DMS153 treated with DMSO at 0.1 percent for 48 hours (cell line): ENCODE results near the gene RPL38.

ENCODE experiments used
- DNase-seq: peaks from one replicate; lab custom pipeline; 2025; ENCODE audit not compliant: unreplicated experiment; lab: John Stamatoyannopoulos, UW

The RPL38 gene

DNA sequence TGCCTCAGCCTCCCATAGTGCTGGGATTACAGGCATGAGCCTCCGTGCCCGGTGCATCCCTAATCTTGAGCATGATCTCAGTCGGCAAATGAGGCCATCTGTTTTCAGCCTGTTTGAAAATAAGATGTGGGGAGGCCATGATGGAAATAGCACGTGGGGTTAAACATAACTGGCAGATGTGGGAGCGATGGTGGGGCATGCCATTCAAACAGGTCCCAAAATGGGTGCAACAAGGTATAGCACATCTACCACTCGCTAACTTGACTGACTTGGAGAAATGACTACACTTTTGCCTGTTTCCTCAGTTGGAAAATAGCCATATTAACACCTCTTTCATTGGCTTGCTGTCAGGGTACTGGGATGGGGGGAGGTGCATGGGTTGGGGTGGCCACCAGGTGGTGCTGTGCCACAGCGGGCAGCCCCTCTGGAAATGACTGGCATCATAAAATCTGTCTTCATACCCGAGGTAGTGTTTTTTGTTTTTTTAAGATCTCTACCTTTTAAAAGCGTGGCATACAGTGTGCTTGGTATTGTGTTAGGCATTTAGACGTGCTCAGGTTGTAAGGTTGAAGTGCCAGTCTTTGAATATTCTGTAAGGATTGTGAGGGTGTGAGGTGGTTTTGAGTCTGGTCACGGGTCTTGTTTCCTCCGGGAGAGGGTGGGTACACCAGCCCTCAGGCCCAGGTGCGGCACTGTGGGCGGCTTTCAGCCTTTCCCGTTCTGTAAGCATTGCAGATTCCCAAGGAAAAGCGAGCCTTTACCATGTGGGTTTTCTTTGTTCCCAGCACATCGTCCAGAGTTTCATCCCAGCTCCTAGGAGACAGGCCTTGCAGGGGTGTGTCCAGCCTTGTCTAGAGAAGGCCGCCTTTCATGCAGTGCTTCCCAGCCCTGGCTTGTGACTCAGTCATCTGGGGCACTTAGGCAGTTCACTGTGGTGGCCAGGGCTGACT is 7.0 kb downstream of the RPL38 start:
- peak; percentile 19 for DNase-seq

DNA sequence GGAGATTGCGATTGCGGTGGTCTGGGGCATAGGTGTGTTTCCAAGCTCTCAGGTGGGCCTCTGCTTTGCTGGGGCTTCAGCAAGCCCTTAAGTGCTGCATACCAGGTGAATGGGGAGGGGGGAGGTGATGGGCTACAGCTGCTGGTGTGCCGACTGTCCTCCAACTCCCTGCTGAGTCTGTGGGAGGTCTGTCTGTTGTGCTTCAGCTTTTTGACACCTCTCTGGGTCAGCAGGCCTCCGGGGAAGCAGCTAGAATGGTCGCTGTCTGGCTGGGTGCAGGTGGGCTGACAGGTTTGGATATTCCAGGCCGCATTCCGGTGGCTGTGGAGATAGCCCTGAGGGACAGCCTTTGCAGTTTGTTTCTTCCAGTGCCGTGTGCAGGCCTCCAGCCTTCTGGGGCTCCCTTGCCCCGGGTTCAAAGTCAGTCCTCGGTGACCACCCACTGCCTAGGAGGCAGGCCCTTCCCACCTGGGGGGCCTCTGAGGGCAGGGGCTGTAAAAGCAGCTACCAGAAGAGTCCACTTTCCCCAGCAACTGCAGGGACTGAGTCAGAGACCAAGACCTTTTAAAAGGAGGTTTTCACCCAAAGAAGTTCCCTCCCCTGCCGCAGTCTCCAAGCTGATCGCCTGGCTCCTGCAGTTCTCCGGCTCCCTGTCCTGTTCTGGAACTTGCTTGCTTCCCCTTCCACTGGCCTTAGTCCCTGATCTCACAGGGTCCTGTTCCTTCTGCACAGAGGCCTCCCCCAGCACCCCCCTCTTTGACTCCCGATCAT is 7.8 kb downstream of the RPL38 start:
- DNase-seq, result no peak

DNA sequence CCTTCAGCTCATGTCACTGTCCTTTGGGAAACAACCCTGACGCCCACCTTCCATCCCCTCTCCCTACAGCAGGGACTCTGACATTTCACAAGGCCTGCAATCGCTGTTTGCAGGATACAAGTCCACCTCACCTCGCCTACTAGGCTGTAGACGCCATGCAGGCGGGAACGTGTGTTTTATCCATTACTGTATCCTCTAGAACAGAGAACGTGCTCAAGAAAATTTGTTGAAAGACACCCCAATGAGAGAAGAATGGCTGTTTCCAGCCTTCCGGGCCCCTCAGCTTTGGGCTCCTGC is 8.4 kb downstream of the RPL38 start:
- DNase-seq, result no peak

DNA sequence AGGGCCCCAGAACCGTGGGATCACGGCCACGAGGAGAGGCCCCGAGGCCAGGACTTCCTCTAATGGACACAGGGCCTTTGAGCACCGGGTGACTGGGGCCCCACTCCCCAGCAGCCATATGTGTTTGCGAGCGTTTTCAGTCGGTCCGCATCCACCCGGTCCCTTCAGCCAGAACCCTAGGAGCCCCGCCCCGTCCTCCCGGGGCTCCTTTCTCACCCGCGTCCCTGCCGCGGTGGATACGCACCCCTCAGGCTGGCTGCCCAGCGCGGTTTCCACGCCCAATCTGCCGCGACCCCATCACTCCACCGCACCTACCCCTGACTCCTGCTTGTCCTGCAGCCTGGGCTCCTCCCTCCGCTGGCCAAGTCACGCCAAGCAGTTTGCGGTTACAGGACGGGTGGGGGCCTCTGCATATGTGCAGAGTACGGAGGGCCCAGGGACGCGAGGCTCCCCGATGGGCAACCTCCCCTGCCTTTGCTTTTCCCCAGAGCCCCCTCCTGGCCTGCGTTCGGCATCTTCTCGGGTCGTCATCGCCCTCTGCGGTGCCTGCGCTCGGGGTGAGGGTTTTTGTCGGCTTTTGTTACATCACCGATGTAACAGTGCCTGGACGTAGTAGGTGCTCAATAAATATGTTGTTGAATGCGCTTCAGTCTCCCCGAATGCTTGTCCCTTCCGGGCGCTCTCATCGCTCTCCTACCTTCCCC is 8.9 kb downstream of the RPL38 start:
- no peak for DNase-seq

DNA sequence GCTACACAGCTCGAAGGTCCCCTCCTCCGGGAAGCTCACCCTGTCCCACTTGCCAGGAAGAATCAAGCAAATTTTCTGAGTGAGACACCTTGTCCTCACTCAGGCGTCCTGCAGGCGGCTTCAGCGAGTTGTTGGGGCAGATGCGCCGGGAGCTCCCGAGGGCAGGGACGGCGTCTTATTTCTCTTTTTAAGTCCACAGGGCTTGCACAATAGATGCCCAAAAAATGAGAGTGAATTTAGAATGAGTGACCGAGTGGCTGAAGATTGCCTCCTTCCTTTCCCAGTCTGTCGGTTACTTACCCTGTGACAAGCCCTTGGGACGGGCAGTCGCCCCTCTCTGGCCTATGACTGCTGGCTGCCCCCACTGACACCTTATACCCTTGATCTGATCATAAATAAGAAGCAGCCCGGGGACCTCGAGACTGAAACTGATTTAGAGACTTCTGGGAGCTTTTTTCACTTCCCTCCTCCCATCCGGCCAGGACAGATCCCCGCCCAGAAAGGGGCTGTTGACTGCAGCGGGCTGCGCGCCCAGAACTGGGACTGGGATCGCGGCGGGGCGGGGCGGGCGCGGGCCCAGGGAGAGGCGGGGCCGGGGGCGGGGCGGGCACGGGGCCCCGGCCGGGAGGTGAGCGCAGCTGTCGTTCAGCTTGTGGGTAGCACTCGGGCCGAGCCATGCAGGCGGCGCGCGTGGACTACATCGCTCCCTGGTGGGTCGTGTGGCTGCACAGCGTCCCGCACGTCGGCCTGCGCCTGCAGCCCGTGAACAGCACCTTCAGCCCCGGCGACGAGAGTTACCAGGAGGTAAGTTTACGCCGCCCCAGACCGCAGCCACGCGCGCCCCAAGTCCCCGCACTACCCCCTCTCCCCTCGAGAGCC is 9.7 kb downstream of the RPL38 start, which contains the start of gene TTYH2:
Gene TTYH2 (plus strand): TSS at position 659 of the 879 bp plus-strand sequence. CDS start 17 bp downstream, at position 676.
- peak; percentile 54 for DNase-seq

DNA sequence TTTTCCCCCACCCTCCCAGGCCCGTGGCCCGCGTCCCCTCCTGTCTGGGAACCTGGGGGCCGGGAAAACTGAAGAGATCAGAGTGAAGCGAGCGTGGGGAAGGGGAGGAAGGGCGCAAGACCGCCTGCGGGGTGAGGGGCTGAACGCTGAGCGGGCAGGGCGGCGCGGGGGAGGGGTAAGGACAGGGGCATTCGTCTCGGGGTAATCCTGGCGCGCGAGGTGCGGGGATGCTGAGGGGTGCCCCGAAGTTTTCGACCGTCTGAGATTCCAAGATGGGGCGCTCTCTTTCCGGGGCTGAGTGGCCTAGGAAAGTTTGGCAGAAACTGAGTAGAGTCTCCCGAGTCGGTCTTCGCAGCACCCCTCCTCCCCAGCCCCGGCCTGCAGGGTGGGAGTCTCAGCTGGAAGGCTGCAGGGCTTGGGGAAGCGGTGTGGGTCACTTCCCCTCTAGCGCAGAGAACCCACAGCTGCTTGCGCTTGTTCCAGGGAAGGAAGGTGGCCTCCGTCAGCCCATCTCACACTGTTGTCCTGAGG is 10.4 kb downstream of the RPL38 start:
- no peak for DNase-seq

DNA sequence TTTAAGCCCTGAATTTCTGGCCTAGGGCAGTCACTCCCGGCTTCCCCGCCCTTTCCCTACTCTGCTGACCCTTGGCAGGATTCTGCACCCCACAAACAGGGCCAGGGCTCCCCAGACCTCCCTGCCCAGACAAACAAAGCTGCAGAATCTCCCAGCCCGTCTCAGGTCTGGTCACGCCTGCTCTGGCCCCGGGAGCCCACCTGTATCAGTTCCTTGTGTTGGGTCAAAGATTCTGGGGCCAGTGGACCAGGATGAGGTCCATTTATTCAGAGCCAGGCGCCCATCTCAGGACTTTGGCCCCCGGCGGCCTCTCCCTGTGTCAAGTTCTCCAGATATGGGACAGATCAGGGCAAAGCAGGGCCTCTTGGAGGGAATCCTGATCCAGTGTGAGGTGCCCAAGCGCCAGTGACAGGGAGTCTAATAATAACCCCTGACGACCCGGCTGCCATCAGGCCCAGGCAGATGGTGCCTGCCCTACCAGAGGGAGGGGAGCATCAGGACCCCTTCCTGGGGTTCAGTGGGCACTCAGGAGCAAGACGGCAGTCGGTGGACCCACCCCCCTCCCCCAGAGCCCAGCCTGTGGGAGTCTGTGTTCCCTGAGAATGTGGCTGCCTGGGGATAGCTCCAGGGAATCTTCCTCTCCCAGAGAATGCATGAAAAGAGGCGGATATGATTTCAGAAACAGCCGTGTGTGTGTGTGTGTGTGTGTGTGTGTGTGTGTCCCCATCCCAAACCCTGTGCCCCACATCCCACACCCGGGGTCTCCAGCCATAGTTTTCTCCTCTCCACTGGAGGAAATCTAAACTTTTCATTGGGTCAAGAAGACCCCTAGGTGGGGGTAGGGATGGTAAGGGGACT is 11.2 kb downstream of the RPL38 start:
- DNase-seq, result no peak

DNA sequence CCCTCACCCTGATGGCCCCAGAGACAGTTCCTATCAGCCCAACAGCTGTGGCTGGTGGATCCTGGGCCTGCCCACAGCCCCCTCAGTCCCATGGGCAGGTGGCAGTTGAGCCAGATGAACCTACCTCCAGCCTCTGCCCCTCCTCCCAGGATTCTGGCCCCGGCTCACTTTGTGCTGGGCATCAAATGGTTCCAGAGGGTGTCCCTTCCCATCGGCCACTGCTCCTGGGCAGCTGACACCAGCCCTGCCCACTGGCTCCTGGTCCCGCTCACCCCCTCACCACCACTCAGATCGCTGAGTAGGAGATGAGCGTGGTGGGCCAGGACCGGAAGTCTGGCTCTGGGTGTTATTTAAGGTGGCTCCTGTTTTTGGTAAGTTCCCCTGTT is 11.9 kb downstream of the RPL38 start:
- no peak for DNase-seq

DNA sequence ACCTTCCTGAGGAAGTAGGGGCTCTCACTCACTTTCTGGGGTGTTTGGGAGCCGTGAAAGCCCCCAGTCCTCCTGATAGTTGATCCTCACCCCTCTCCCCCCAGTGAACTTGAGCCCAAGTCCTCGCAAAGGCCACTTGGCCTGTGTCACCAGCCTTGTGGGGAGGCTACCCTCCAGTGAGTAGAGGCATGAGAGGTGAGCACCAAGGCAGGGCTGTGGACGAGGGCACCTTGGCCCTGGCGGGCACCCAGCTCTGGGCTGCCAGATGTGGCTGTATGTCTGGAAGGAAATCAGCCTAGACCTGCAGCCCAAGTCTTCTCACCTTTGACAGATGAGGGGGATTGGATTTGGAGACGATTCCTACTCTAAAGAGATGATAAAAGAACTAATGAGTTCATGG is 13.0 kb downstream of the RPL38 start:
- DNase-seq, result no peak

DNA sequence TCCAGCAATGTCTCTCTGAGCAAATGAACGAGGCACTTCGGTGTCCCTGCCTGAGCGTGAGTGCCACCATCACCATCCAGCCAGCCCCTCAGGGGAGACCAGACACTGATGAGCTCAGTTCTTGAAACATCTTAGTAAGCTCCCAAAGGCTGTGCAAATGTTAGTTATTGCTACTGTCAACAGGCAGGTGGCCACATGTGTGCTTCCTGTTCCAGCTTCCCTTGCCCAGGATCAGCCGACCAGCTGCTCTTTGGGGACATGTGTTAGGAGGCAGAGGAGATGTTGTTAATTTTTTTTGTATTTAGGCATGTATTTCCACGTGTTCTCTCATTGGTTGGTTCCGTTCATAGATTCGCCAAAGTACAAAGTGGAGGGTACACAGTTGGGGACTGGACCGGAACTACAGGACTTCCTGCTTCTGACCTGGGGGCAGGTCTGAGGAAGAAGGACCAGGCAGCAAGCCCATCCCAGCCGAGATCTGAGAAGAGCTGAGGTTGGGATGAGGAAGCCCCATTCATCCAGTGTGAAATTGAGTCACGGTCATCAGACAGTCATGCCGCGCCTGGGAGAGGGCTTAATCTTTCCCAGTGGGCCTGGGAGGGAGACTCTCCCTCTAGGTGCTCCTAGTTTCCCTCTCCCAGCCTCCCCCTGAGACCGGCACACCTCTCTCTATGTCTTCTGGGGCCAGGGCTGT is 13.7 kb downstream of the RPL38 start:
- DNase-seq, result peak; percentile 10

DNA sequence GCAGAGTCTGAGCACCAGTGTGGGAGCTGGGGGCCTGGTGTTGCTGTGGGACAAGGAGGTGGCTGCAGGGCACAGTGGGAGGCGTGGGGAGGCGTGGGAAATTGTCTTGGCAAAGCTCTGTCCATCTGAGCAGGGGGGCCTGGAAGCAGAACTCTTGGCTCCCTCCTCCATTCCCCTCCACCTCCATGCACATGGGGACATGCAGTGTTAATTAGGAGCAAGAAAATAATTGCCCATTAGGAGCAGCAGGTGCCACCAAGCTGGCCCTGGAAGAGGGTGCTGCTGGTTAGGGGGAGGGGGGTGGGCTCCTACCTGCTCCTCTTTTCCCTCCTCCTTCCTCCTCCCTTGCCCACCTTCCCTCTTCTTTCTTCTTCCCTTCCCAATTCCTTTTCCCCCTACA is 14.4 kb downstream of the RPL38 start:
- DNase-seq, result no peak

DNA sequence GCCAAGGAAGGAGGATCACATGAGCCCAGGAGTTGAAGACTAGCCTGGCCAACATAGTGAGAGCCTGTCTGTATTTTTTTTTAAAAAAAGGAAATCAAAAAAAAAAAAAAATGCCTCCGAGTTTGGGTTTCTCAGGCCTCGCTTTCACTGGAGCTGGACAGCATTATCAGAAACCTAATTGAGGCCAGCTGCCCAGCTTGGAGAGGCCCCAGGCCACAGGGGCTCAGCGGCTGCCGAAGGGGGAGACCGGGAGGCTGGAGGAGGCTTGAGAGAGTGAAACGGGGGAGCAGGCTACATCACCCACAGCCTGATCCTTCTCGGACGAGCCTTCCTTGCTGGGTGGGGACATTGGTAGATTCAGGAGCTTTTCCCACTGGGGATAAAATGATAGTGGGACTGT is 15.0 kb downstream of the RPL38 start:
- no peak for DNase-seq

DNA sequence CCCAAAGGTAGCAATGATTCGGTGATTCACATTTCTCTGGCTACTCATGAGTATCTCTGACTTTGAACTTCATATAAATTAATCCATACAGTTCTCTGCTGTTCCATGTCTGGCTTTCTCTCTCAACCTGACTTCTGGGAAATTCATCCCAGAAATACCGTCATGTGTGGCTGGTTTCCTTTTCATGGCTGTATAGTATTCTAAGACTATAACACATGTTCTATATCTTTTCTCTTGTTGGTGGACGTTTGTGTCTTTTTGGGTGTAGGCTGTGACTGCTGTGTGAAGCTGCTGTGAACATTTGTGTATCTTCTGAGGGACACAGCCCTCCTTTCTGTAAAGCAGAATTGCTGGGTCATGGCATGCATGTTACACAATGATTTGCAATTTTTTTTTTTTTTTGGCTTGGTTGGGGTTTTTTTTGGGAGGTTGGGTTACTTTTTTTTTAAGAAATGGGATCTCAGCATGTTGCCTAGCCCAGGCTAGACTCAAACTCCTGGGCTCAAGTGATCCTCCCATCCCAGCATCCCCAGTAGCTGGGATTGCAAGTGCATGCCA is 16.2 kb downstream of the RPL38 start:
- DNase-seq, result no peak

DNA sequence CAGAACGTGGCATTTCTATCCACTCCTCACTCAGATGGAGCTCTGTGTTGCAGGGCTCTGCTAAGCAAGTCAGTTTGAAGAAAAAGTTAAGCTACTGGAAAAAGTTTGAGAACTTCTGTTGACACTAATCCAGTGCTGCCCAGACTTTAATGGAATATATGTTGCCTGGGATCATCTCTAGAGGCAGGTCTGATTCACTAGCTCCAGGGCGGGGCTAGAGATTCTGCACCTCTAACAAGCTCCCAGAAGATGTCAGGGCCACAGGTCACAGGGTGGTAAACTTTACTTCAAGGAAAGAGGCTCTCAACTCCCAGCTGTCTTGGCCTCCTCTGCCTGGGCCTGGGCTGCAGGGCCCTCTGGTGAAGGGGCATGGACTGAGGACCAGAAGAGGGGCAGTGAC is 16.7 kb downstream of the RPL38 start:
- DNase-seq, result no peak

DNA sequence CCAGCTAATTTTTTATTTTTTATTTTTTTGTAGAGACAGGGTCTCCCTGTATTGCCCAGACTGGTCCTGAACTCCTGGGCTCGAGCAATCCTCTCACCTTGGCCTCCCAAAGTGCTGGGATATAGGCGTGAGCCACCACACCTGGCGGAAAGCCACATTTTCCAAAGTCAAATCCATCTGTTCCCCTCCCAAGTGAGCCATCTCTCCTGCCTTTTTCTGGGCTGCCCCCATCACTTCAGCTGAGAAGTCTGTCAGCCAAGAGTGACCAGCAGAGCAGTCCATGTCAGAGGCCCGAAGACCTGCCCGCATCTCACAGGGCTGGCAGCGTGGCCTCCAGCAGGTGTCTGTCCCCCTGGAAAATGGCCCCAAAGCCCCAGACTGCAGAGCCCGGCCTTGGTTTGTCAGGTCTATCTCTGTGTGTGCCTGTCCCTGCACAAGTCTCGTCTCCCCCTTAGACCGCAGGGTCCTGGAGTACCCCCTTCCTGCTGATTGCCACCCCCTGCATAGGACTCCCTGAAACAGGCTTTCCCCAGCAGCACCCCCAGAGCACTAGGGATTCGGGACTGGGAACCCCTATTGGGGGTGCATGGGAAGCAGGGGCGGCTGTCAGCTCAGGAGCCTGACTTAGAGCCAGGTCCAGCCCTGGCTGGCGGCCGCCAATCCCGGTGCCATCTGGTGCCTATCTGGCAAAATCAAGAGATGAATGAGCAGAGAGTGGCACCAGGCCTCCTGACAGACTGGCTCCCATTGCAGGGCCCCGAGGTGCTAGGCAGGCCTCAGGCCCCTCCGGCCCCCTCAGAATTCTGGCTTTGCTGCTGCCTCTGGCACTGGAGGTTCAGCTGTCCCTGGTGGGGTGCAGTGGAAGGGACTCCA is 17.7 kb downstream of the RPL38 start:
- DNase-seq, result no peak

DNA sequence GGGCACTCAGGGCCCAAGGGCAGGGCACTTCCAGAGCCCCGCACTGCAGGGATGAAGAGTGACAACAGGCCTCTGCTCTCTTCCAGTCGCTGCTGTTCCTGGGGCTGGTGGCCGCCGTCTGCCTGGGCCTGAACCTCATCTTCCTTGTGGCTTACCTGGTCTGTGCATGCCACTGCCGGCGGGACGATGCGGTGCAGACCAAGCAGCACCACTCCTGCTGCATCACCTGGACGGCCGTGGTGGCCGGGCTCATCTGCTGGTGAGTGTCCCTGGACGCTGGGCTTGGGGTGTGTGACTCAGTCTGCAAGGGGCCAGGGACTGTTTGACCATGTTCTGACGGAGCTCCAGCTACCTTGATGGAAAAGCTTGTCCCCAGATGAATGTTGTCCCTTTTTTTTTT is 18.9 kb downstream of the RPL38 start:
- DNase-seq, result no peak

DNA sequence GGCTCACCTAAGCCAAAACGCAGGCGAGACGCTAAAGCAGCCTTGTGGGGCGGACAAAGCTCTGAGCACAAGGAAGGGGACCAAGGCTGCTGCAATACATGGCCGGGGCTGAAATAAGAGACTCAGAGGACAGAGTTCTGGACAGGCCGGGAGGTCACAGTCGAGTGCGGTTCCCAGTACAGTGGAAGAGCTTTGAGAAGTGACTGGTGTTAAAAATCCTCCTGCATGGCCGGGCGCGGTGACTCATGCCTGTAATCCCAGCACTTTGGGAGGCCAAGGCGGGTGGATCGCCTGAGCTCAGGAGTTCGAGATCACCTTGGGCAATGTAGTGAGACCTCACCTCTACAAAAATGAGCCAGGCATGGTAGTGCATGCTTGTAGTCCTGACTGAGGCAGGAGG is 20.4 kb downstream of the RPL38 start:
- DNase-seq, result no peak
